D721Med (cell line): ENCODE measurements around the gene OGN.
"Not testable (repeated sequence)": the region's sequence is repeated elsewhere in the genome, so short reads cannot be mapped to it uniquely, and the experiment has no call there.

Source experiments
- DNase-seq: peaks from one replicate; pipeline ENCODE4 v3.0.0; 2011; ENCODE audit warnings: low spot score; ENCODE audit not compliant: insufficient read length
- FAIRE-seq: peaks from 2 replicates; lab custom pipeline; 2011; peaks lifted over from hg19 to GRCh38; lab: Jason Lieb, UNC
- TF ChIP-seq, protein P1 (sequence below): IDR thresholded peaks from 2 replicates; pipeline ENCODE4 v1.5.1; 2012; ENCODE audit warnings: mild to moderate bottlenecking, control low read depth; ENCODE audit not compliant: insufficient read depth; ENCODE audit errors: missing control alignments

OGN gene

GRCh38 chr9:92423612-92424011 is 19.2 kb upstream of the OGN start:
- no peak for FAIRE-seq

GRCh38 chr9:92422611-92423338 is 18.4 kb upstream of the OGN start:
- no peak for DNase-seq
- peak; percentile 38 for FAIRE-seq
- TF ChIP-seq, protein P1, sequence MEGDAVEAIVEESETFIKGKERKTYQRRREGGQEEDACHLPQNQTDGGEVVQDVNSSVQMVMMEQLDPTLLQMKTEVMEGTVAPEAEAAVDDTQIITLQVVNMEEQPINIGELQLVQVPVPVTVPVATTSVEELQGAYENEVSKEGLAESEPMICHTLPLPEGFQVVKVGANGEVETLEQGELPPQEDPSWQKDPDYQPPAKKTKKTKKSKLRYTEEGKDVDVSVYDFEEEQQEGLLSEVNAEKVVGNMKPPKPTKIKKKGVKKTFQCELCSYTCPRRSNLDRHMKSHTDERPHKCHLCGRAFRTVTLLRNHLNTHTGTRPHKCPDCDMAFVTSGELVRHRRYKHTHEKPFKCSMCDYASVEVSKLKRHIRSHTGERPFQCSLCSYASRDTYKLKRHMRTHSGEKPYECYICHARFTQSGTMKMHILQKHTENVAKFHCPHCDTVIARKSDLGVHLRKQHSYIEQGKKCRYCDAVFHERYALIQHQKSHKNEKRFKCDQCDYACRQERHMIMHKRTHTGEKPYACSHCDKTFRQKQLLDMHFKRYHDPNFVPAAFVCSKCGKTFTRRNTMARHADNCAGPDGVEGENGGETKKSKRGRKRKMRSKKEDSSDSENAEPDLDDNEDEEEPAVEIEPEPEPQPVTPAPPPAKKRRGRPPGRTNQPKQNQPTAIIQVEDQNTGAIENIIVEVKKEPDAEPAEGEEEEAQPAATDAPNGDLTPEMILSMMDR = no peak

More at GRCh38 chr9:92423612-92424011, 19.2 kb upstream of the OGN start:
- TF ChIP-seq, protein P1 = no peak
- no peak for DNase-seq

DNA sequence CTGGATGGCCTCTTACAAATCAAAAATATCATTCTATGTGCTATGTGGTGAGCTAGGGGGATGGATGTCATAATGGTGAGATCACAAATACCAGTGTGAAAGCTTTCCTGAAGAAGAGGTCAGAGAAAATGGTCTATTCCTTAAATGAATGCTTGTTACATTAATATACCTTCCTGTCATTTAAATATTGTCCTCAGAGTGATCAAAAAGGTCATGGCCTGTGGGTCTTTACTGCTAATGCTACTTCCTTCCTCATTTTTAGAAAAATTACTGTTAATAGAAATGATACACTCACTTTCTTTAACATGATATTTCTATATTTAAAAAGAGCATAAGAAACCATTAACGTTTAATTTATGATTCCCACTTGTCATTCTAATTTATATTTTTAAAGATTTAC is 10.2 kb upstream of the OGN start:
- DNase-seq (no peak), FAIRE-seq (no peak)
- TF ChIP-seq, protein P1 = no peak

- FAIRE-seq, DNase-seq: not testable (repeated sequence)
Observed at GRCh38 chr9:92411157-92411556, 6.8 kb upstream of the OGN start.

DNA sequence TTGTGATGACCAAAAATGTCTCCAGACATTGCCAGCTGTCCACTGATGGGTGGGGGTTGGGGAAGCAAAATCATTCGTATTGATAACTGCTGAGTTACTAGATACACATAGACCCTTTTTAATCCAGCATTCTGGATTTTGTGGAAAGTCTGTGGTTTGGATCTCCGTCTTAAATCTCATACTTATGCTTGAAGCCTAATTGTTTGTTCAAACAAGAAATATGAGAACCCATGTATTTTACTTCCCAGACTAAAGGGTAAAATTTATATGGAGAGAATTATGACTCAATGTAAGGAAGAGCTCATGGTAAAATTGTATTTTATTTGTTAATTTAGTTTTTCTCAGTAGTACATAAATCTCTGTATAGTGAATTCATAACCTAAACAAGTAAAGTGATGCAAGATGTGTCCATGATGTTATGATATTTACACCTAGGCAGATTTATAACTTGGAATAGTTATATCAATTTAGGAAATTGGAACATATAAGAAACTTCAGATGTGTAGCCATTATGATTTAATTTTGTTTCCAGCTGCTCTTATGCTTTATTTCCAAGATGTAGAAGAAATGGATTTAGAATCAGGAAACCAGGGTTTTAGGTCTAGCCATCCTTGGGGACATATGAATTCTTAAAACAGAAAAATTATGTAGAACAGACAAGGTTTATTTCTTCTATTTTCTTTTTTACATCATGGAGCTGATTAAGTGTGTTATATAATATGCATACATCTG is 4.5 kb upstream of the OGN start:
- no peak for FAIRE-seq
- no peak for DNase-seq
- TF ChIP-seq, protein P1 = no peak

DNA sequence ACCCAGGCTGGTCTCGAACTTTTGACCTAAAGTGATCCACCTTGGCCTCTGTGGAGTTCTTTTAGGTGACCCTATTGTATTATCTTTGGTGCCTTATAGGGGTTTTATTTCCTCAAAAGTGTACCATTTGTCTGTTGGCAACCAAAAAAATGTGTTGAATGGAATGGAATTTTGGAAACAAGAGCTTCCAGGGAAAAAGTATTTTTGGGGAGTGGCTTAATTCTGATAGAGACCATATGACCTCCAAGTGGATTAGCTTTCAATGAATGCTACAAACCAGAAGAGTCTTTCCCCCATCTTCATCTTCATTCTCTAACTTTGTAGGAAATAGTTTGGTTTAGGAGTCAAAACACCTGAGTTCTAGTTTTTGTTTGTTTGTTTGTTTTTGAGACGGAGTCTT is 3.4 kb upstream of the OGN start:
- no peak for FAIRE-seq
- TF ChIP-seq, protein P1 = no peak

GRCh38 chr9:92406477-92406876 is 2.1 kb upstream of the OGN start:
- DNase-seq (no peak), FAIRE-seq (no peak)
- TF ChIP-seq, protein P1 = no peak

More for the DNA sequence above, 3.4 kb upstream of the OGN start:
- DNase-seq = no peak
